Hematopoietic multipotent progenitor cell treated with erythropoietin and hydrocortisone succinate and interleukin-3 and kit ligand, for 8 days (in vitro differentiated cells): ENCODE results near the gene ADAM10.
A peak's percentile ranks its signal among the peaks of the same experiment; 100 is the strongest.
"Not testable (repeated sequence)": the region's sequence is repeated elsewhere in the genome, so short reads cannot be mapped to it uniquely, and the experiment has no call there.

ENCODE experiments used
- DNase-seq: peaks from one replicate; pipeline ENCODE4 v3.0.0-alpha.2; 2015

ADAM10 gene

DNA sequence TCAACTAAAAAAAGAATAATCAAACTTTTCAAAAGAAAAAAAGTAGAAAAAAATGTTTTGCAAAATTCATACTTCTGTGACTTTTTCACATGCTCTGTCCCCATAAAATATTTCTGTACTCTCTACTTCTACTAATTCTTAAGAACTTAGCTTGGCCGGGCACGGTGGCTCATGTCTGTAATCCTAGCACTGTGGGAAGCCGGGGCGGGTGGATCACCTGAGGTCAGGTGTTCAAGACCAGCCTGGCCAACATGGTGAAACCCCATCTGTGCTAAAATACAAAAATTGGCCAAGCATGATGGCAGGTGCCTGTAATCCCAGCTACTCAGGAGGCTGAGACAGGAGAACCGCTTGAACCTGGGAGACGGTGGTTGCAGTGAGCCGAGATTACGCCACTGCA lies 145.6 kb downstream of the ADAM10 start:
- not testable (repeated sequence) for DNase-seq

GRCh38 chr15:58602823-58603222 lies 146.7 kb downstream of the ADAM10 start:
- no peak for DNase-seq

GRCh38 chr15:58598829-58599210 lies 150.7 kb downstream of the ADAM10 start:
- DNase-seq, result no peak

- no peak for DNase-seq
These were observed 151.3 kb downstream of the ADAM10 start for GRCh38 chr15:58597943-58598828.

DNA sequence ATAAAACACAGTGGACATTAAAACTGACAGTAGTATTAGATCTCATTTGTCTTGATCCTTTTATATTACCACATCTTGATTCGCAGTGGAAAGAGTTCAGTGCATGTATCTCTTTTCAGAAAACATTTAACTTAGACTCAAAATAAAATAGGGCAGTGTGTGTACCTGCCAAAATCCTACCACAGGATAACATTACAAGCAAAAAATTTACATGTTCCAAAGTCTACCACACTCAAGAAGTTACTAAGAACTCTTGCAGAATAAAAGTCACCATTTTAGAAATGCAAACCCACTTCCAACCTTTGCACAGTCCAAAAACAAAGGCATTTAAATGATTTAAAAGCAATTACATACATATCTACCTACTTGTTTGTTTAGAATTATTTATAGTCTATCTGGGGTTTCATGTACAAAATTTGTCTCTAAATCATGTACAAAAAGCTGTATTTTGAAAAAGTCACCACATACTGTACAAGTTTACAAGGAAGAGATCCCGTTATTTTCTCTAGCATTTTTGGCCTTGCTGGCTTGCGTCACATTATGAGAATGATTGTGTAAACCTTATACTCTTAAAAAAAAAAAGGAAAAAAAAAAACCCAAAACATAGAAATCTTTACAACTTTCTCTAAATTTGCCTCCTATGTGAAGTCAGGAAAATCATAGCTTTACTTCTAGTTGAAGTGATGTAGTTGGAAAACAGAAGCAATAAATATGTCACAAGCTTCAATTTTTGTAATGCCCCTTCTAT lies 153.8 kb downstream of the ADAM10 start:
- no peak for DNase-seq

GRCh38 chr15:58594898-58595297 lies 154.6 kb downstream of the ADAM10 start:
- DNase-seq, result no peak

DNA sequence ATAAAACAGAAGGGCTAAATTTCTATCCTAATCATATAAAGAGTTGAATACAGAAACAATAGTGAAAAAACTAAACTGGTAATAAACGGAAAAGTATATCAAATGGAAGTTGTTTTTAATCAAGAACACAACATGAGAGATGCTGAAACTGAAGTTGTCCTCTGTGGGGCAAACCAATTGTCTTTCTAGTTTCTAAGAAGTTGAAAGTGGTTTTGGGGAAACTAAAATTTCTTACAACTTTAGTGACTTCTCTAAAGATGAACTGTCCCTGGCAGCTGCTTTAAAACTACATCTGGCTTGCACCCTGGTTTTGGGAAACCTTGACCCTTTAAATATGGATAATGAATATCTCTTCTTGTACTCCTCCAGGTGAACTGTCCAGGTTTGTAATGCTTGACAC lies 155.6 kb downstream of the ADAM10 start:
- no peak for DNase-seq

- DNase-seq, result no peak
These were observed 158.6 kb downstream of the ADAM10 start for GRCh38 chr15:58590926-58591325.

GRCh38 chr15:58590236-58590635 lies 159.3 kb downstream of the ADAM10 start:
- no peak for DNase-seq

DNA sequence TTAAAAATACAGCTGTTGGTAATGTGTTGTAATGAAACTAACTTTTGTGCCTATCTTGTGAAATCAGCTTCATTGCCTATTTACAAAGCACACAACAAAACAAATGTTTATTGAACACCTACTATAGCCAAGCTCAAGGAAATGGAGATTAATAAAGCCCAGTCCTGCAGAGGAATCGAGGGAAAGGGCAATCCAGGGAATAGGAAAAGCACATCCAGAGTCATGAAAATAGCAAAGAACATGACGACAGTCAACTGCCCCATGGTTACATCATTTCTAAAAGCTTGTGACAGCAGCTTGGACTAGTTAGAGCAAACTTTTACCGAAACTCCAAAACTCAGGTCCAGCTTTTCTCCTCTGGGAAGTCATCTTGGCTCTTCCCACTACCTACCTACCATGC lies 160.5 kb downstream of the ADAM10 start:
- DNase-seq, result no peak

DNA sequence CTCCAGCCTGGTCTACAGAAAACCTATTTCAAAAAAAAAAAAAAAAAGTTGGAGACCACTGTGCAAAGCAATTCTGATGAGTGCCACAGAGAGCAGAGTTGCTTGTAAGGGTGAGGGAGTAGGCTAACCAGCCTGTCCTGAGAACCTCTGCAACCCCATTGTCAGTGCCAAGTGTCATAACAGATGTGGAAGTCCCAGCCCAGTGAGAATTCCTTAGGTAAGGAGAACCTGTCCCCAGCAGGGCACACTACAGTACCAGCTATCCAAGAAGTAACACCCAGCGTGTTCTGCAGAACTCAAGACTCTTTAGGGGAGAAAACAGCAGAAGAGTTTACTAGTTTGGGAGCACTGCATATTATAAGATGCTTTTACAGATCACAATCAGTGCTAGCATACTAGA lies 161.4 kb downstream of the ADAM10 start:
- DNase-seq, result no peak

GRCh38 chr15:58587486-58587885 lies 162.0 kb downstream of the ADAM10 start:
- no peak for DNase-seq

- peak; percentile 46 for DNase-seq
These were observed 163.6 kb downstream of the ADAM10 start for GRCh38 chr15:58585693-58586443.

DNA sequence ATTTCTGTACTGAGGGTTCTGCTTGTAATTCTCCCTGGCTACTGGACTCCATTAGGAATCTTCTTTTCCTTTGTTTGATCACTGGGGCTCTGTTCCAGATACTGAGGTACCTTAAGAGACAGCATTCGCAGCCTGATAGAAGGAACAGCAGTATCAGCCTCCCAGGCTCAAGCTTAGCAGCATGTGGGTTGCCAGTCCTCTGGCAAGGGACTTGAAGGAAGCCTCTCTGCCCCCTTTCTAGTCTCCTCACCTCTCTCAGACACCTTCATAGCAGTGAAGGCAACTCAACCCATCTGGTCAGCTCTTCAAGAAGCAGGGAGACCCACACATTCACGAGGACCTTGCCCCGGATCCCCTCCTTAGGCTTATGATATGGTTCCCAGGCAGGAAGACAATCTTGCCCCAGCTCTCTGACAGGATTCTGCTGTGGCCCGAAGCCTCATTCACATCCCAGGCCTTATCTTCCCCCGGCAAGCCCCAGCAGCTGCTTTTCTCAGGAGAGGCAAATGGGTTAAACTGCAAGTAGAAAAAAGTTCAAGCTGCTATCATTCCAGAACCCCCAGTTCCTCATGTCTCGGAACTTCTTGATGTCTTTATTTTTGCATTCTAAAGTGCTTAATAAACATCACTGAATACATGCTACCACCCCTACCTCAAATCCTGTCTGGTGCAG lies 164.6 kb downstream of the ADAM10 start:
- peak; percentile 53 for DNase-seq

GRCh38 chr15:58583171-58583908 lies 166.2 kb downstream of the ADAM10 start:
- no peak for DNase-seq

- DNase-seq, result no peak
These were observed 167.3 kb downstream of the ADAM10 start for GRCh38 chr15:58582160-58582559.

DNA sequence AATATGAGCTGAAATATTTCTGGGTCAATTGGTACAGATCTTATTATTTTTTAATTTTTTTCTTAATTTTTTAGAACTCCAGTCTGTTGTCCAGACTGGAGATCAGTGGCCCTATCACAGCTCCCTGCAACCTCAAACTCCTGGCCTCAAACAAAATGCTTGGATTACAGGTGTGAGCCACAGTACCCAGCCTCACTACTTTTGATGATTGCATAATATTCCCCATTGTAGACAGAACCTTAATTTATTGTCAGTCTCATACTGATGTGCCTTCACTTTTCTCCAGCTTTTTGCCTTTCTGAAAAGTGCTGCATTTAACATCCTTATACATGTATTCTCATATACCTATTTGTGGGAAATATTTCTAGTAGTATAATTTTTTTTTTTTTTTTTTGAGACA lies 172.8 kb downstream of the ADAM10 start:
- no peak for DNase-seq

- DNase-seq, result no peak
These were observed 174.3 kb downstream of the ADAM10 start for GRCh38 chr15:58575045-58575786.

GRCh38 chr15:58574631-58575030 lies 174.9 kb downstream of the ADAM10 start:
- no peak for DNase-seq

DNA sequence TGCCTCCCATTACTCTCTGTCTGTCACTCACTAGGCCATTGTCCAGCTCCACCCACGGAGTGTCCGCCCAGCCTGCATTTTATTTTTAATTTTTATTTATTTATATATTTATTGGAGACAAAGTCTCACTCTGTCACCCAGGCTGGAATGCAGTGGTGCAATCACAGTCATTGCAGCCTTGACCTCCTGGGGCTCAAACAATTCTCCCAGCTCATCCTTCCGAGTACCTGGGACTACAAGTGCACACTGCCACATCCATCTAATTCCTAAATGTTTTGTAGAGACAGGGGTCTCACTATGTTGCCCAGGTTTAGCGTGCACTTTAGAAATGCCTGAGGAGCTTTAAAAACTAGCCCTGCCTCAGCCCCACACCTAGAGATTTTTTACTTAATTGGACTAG lies 176.2 kb downstream of the ADAM10 start:
- no peak for DNase-seq

DNA sequence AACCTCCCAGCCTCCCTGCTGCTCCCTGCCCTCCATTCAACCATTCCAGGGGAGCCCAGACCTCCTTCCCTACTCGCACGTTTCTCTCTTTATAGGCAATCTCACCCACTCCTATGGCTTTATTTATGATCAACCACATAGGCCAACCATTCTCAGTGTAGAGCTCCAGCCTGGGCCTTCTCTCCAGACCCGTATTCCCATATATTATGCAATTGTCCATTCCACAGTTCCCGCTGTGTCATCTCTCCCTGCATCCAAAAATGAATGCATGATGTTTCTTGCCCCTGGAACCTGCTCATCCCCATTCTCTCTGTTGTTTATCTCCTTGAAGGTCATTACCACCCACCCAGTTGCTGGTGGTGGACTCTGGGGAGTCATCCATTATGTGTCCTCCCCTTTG lies 177.0 kb downstream of the ADAM10 start:
- DNase-seq, result no peak
